Kidney capillary endothelial cell (primary cell): ENCODE measurements around the gene PHLDA2.
A peak's percentile ranks its signal among the peaks of the same experiment; 100 is the strongest.

Experiments used
- DNase-seq: peaks from one replicate; pipeline ENCODE4 v3.0.0-alpha.2; 2018; ENCODE audit warnings: low spot score

PHLDA2 gene

DNA sequence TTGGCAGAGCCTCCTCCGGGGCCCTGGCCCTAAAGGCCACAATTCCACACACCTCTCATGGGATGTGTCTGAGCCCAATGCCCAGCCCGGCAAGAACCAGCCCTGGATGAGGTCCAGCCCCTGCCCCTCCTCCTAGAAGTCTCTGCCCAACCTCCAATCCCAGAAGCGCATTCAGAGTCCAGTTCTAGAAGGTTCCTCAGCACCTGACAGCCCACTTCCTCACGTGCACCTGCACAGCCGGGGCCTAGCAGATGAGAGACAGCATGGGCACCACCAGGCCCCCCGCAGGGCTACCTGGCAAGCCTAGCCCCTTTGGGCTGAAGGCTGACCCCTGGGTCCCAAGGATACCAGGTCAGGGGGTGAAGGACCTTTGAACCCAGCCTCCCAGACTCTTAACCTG, 32.2 kb downstream of the PHLDA2 start:
- no peak for DNase-seq

DNA sequence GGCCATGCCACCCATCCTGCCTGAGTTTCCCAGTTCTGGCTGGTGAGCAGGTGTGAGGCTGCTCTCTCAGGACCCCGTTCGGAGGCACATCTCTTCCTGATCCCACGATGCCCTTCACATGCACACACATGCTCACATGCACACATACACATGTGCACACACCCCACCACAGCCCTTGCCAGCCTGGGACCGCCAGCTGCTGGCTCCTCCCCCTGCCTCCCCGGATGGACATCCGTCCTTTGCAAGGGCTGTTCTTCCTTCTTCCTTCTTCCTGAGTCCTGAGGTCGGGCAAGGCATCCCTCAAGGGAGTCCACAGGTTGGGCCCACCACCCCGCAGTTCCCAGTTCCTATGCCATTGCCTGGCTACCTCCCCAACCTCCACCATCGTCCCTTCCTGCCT, 33.2 kb downstream of the PHLDA2 start:
- DNase-seq: no peak

DNA sequence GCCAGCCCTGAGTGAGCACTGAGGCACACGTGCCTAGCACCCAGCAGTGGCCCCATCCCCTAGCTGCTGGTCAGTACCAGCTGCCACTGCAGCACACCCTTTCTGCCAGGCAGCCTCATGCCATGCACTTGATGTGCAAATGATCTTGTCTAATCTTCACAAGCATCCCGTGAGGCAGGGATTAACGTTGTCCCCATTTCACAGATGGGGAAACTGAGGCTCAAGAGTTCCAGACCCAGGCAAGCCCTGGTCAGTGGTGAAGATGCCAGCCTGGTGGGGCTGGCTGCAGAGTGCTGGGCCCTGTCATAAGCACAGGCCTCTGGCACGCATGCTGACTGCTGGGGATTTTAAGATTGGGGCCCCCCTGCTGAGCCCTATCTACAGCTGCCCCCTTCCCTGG, 35.3 kb downstream of the PHLDA2 start:
- no peak for DNase-seq

DNA sequence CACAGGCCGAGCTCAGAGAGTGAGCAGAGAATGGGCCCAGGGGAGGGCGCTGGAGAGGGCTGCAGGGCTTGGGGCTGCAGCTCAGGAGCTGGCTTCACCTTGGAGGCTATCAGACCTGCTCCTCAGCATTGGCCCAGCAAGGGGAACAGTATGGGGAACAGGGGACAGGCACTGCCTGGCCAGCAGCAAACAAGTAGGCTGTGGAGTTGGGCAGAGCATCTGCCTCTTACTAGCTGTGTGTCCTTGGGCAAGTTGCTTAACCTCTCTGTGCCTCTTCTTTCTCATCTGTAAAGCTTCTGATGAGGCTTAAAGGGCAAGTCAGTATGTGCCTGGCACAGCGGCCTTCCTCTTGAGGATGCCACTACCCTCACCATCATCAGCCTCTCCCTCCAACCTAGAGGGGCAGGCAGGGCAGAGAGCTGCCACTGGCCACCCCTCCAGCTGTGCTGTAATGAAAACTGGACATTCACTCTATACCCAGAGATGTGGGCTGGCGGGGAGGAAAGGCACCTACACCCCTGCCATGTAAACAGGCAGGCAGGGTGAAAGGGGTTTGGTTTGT, 36.2 kb downstream of the PHLDA2 start:
- no peak for DNase-seq

DNA sequence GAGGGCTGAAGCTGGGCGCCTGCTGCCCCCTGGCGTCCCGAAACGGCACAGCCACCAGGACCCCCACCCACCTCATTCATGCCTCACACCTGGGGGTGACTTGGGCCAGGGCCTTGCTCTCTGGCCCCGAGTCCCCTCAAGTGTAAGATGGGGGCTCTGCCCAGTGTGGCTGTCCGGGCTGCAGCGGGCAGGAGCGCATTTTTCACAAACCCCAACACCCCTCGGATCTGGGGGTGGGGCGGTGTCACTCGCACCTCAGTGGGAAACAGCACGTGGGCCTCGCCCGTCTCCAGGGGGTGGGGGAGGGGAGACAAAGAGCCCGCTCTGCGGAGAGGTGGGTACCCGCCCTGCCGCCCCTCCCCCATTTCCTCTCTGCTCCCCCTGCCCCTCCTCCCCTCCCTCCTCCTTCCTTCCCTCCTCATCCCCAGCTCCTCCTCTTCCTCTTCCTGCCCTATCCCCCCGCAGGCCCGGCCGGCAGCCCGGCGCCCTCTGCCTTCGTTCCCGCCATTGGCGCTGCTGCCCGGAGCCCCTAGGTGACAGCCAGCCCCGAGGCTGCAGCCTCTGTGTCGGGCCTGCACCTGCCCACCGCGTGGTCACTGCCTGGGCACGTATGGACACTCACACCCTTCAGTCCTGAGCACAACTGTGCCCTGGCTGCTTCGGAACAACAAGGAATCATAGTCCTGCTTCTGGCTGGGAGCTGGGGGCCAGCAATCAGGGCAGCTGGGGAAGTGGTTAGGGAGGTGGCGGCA, 36.8 kb downstream of the PHLDA2 start:
- peak; percentile 28 for DNase-seq

DNA sequence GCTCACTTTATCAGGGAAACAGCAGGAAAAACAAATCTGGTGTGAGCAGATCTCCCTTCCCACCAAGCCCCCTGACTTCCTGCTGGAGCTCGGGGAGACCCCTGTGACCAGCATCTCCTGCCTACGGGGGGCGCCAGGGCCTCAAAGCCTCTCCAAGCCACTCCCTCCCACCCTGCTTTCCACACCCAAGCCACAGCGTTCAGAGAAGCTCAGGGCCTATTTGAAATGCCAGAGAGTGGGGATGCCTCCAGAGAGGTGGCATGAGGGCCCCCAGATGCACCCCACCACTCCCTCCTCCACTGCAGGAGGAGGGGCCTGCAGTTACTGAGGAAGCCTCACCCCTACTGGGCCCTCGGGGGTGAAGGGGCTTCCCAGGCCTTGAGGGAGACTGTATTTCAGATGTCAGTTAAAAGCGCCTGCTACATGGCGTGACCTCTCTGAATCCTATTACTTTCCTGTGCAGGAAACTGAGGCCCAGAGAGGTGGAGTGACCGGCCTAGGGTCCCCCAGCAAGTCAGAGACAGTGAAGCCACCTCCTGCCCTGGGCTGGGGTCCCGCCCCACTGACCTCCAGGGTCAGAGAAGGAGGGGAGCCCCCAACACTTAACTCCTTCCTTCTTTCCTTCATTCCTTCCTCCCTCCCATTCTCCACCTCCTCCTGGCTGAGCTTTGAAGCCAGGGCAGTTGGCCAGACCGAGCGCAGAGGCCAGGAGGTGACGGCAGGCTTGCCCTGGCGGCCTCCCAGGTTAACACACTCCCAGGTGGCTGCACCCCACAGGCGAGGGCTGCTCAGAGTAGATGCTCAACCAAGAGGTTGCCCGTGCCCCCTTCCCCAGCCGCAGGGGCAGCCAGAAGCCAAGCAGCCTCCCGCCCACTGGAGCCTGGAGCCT, 37.6 kb downstream of the PHLDA2 start:
- DNase-seq: peak; percentile 41

DNA sequence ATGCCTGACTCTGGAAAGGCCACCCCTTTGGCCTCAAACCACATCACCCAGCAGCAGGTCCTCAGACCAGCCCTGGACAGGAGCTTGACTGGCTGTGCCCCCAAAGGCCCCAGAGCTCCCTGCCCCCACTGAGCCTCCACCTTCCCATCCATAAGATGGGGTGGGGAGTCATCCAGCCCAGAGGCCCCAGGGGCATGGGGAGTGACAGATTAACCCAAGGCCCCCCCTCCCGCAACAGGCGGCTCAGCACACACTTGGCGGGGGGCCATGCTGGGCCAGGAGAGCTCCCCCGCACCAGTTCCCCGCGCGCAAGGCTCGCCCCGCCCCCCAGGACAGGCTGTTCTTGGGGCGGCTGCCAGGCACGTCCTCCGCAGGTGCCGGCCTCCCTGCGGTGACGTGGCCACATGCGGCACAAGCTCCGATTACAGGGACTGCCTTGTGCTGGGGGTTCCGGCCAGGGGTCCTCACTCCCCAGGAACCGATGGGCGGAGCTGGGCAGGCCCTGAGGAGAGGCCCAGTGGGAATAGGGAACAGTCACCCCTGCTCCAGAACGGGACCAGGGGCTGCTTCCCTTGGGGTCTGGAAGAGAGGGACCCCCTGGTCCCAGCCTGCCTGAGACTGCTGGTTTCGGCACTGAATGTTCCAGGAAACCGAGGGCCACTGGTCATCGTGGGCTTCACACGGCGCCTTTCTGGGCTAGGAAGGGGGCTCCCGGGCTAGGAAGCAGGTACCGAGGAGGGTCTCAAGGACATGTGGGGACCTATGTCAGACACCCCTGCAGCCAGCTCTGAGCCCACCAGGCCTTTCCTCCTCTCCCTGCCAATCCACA, 38.5 kb downstream of the PHLDA2 start:
- DNase-seq: no peak

DNA sequence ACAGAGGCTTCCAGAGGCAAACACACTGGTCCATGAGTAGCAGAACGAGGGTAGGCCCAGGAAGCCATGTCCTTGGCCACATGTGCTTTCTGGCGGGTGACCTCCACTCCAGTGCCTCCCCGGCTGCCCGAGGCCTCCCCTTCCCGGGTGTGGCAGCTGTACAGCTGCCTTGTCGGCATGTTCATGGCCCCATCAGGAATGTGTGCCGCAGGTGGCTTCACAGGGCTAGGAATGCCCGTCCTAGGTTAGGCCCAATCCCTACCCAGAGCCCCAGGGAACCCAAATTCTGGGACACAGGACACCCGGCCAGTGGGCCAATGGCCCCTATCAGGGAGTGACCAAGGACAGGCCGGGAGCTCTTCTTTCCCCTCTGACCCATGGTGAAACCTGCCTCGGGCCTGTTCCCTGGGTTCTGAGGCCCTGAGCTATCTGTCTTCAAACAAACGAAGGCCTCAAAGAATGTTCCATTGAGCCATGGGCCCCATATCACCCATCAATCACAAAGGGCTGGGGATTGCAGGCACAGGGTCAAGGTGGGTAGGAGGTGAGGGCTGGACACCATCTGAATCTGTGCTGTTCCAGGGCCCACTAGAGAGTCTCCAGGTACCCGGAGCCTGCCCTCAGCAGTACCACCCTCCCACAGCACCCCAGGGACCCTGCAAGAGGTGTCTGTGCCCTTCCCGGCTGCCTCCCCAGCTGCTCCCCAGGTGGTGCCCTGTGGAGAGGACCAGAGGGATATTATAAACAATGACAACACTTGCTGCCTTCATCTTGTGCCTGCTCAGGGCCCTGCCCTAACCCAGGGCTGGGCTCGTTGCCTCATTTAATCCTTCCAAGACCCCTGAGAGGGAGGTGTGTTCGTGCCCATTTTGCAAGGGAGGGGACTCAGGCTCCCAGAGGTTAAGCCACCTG, 39.6 kb downstream of the PHLDA2 start:
- no peak for DNase-seq

DNA sequence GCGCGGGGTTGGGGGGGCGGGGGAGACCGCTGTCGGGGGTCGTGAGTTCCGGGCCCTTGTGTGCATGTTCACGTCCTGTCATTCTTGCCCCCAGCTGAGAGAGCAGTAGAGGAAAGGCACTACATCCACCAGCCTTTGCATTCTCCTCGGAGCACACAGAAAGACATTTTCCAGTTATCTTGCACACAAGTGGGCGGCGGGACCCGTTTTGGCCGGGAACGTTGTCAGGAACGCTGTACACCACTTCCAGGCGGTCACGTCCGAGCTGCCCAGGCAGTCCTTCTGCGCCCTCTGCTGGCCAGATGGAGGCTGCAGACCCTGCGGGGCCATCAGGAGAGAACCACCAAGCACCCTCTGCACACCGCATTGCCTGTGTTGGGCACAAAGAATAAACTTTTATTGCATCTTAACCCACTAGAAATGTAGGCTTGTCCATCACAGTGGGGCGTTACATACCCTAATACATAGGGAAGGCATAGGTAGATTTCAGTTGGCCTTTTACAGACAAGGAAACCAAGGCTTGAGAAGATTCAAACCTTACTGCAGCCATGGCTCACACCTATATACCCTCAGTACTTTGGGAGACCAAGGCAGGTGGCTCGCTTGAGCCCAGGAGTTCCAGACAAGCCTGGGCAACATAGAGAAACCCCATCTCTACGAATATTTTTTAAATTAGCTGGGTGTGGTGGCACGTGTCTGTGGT, 40.8 kb downstream of the PHLDA2 start:
- peak; percentile 75 for DNase-seq

DNA sequence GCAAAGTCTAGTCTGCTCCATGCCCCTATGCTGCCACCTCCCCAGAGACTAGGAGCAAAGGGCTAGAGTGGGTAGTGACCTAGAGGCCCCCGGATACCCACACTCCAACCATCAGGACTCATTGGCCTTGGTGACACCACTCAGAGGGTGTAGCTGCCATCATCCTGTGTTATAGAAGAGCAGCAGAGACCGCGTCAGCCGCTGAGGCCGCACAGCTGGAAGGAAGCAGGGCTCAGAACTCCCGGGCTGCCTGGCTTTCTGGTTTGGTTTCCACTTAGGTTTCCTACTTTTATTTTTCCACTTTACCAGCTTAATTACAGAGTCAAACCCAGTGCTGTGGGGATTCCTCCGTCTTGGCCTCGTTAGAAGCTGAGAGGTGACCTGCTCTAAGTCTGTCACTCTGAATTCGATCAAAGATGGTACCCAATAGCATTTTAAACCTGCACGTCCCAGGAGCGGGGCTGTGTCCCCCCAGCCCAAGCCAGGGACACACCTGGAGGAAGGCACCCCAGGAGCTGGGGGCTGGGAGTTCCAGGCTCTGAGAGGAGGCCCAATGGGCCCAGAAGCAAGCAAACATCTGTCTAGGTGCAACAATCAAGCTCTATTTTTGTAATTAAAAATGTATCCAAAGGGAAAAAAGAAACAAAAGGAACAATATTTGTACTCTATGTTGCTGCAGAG, 41.6 kb downstream of the PHLDA2 start:
- DNase-seq: no peak

DNA sequence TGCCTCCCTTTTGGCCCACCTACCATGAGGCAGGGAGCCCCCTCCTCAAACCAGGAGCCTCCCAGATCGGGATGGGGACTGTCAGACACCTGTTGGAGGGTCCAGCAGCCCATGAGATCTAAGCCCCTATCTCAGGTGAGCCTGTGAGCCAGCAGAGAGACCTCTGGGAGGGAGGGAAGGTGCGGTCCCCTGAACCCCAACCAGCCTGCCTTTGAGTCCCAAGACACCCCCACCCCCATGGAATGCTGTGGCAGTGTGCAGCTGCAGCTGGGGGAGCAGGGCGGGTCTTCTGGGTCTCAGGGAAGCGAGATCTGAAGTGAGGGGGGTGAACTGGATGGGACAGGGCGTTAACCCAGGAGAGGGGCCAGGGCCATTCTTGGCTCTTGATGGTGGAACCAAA, 42.3 kb downstream of the PHLDA2 start:
- no peak for DNase-seq

DNA sequence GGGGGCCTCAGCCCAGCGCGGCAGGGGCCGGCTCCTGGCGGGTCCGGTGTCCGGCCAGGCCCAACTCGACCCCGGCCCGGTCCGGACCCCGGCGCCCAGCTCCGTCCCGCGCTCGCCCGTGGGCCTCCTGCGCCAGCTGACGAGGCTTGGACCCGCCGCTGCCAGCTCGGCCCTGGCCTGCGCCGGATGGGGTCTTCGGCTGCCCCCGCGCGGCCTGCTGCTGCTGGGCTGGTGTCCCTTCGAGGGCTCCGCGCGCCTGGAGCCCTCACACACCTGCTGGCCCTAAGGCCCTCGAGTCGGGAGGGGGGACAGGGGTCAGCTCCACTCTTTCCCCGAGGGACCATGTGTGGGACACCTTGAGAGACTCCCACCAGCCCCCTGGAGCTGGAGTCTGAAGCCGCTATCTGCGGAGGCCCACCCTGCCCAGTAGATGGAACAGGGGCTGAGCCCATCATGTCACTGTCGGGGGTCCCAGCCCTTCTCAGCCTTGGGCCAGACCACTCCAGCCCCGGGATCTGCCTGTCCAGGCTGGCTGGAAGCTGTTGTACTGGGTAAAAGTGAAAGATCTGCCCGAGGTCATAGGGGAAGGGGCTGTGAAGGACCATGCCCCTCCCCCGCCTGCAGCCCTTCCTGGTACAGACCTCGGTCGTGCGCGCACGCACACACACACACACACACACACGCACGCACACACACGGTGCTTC, 42.9 kb downstream of the PHLDA2 start:
- no peak for DNase-seq

DNA sequence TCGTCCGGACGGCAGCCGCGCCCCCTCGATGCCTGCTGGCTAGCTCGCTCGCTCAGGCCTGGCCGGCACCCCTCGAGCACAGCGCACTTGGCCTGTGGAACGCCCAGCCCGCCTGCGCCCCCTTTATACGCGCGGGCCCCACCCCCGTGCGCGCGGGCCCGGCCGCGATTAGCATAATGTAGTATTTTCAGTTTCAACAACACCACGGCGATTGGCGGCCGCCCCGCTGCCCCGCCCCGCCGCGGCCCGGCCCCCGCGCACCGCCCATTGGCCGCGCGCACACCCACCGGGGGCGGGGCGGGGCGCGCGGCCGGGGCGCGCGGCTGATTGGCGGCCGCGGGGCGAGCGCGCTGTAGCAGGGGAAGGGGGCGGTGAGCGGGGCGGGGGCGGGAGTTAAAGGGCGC, 43.5 kb downstream of the PHLDA2 start, which contains the start of gene CDKN1C:
Gene CDKN1C, minus strand, starts transcription at position 98 of the 404 bp plus-strand sequence. CDS start 319 bp downstream, outside the sequence.
- DNase-seq: peak; percentile 68

DNA sequence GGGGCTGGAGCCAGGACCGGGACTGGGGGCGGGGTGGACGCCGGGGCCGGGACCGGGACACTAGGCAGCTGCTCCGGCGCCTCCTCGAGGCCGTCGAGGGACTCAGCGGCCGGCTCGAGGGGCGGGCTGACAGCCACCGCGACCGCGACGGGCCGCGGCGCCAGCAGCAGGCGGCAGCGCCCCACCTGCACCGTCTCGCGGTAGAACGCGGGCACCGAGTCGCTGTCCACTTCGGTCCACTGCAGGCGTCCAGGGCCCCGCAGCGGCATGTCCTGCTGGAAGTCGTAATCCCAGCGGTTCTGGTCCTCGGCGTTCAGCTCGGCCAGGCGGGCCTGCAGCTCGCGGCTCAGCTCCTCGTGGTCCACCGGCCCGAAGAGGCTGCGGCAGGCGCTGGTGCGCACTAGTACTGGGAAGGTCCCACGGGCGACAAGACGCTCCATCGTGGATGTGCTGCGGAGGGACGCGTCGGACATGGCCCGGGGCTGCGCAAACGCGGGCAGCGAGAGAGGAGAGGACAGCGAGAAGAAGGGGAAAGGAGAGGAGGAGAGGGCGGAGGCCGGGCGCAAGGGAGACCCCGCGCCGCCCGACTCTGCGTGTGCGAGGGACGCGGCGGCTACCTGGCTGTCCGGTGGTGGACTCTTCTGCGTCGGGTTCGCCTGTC, 44.1 kb downstream of the PHLDA2 start:
- no peak for DNase-seq

DNA sequence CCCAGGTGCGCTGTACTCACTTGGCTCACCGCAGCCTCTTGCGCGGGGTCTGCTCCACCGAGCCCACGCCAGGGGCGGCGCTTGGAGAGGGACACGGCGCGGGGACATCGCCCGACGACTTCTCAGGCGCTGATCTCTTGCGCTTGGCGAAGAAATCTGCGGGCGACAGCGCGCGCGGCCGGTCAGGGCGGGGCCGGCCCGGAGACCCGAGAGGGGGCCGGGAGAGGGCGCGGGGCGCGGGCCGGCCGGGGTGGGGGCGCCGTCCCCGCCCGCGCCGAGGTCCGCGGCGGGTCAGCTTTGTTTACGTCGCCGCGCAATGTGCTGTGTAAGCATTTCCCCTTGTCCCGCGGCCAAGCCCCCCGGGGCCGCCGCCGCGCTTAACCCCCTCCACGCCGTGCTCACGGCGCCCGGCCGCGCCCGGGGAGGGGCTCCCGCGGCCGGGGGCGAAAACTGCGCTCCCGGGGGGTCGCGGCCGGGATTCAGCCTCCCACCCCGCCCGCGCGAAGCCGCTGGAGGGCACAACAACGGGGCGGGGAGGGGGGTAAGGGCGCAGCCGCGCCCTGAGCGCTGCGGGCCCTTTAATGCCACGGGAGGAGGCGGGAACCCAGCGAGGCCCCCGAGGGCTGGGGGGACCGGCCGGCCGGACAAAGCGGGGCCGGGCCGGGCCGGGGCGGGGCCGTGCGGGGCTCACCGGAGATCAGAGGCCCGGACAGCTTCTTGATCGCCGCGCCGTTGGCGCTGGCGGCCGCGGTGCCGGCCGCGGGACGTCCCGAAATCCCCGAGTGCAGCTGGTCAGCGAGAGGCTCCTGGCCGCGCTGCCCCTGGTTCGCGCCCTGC, 45.0 kb downstream of the PHLDA2 start:
- no peak for DNase-seq

DNA sequence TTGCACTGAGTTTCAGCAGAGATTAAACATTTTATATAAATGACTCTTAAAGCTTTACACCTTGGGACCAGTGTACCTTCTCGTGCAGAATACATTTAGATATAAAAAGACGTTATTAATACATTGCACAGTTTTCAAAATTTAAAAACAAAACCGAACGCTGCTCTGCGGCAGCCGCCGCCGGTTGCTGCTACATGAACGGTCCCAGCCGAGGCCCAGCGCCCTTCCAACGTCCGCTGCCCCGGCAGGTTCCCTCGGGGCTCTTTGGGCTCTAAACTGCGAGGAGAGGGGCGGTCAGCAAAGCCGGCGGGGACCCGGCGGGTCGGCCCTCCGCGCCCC, 45.6 kb downstream of the PHLDA2 start:
- DNase-seq: no peak

DNA sequence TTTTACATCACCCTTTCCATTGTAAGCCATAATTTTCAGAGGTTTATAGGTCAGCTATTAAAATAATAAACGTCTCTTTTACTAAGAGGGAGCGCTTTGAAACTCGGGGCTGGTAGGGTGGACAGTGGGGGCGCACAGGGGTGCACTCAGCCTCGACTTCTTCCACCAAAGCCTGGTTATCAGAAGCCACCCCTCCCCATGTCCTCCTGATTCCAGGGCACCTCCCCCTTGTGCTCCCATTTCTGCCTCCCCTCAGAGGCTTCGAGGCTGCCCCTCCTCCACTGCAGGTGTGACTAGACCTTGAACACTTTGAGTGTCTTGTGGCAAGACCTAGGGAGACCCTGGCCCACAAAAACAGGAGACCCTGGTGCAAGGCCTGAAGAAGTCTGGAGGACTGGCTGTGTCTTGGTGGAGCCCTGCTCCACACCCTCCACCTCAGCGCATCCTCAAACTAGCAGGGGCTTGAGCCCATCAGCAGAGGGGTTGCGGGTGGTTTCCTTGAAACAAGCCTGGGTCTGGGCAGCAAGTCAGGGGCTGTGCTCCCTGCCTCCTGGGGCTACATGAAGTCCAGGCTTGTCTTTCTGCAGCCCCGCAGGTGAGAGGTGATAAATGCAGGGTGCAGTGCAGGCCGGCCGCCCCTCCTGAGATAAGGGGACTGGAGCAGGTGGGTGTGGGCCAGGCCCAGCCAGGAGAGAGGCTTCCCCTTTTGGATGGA, 46.7 kb downstream of the PHLDA2 start:
- no peak for DNase-seq
